Stomach (tissue), 9 donors: ENCODE data around the gene CELA3B. TPM values are rescaled to one million over a fixed set of nuclear protein-coding genes. Genes with fewer than 3 reads are reported as not detected.

ENCODE experiments used
- DNase-seq, 2 donors: peaks; one replicate each; pipeline versions ENCODE4 v3.0.0 to v3.0.0-alpha.2; 2013 to 2019
- H3K27ac ChIP-seq, 5 donors: fragments of 200-600 bp in 4 of 5; sonication (generic) in 4 of 5; one replicate each; pipeline ENCODE4 v1.5.1; 2013 to 2019; ENCODE audit warnings: mild to moderate bottlenecking in 1 of 5, moderate library complexity in 1 of 5
- H3K27me3 ChIP-seq, 3 donors: fragments of 200-600 bp; sonication (generic); one replicate each; pipeline ENCODE4 v1.5.1; 2017 to 2019; ENCODE audit warnings: mixed run types in 1 of 3
- H3K36me3 ChIP-seq, 4 donors: fragments of 200-600 bp; sonication (generic); 1 replicate in 3 of 4; 2 replicates in 1 of 4; pipeline ENCODE4 v1.5.1; 2016 to 2019
- H3K4me1 ChIP-seq, 4 donors: fragments of 200-600 bp; sonication (generic); one replicate each; pipeline ENCODE4 v1.5.1; 2016 to 2019
- H3K4me3 ChIP-seq, 4 donors: fragments of 200-600 bp; sonication (generic) in 3 of 4; one replicate each; pipeline ENCODE4 v1.5.1; 2016 to 2019; ENCODE audit warnings: mild to moderate bottlenecking in 1 of 4
- H3K9me3 ChIP-seq, 4 donors: fragments of 200-600 bp; sonication (generic); one replicate each; pipeline ENCODE4 v1.5.1; 2016 to 2019
- EP300 ChIP-seq: sonication (generic); formaldehyde crosslinking; IDR thresholded peaks from one replicate; pipeline ENCODE4 v1.6.1; 2017; ENCODE audit warnings: antibody characterized with exemption
- POLR2A ChIP-seq, 4 donors: fragments of 450-650 bp; IDR thresholded peaks; one replicate each; pipeline ENCODE4 v1.6.1; 2016; ENCODE audit warnings: antibody characterized with exemption in 4 of 4, control low read depth in 2 of 4, mild to moderate bottlenecking in 1 of 4, moderate library complexity in 1 of 4
- POLR2AphosphoS5 ChIP-seq, 3 donors: sonication (generic); formaldehyde crosslinking; IDR thresholded peaks; one replicate each; pipeline ENCODE4 v1.6.1; 2016; ENCODE audit warnings: antibody characterized with exemption in 3 of 3
- WGBS, 5 donors: extraction: QIAGEN DNeasy Blood & Tissue Kit in 3 of 5; methylation state at CpG; one replicate each; pipeline versions ENCODE4 v1.1.5 to v1.1.7; 2013 to 2018; 5-methylcytosine and 5-hydroxymethylcytosine counted together
- intact Hi-C: fragments of 100-400 bp; cut with DNase I; formaldehyde crosslinking; loops from one replicate; pipeline ENCODE4 v1.15.1; 2023; ENCODE audit warnings: low total_unique reads
- polyA plus RNA-seq, 3 donors: library from polyadenylated mRNA; stranded (reverse); fragments of 200-250 nt; gene quantifications; one replicate each; pipeline ENCODE4 v1.2.3, GENCODE V29; 2013
- total RNA-seq, 5 donors: library from RNA; depleted of rRNA; stranded (reverse); fragments of >200 nt; gene quantifications; one replicate each; pipeline versions ENCODE4 v1.1.0 to v1.2.3, GENCODE V29; 2014 to 2016
- TF ChIP-seq, protein P1 (sequence below), 7 experiments: fragments of 450-650 bp in 4 of 7; fragments of 200-600 bp in 3 of 7; sonication (generic) in 3 of 7; IDR thresholded peaks; one replicate each; pipeline ENCODE4 v1.5.1; 2016 to 2019; ENCODE audit warnings: antibody characterized with exemption in 7 of 7, control low read depth in 2 of 7, mild to moderate bottlenecking in 1 of 7
- donor health status: healthy with polysubstance abuse.
- donor health status: Bipolar disorder and iron deficiency.
- donor health status: healthy.

The CELA3B gene
- total and polyA plus RNA-seq, 8 donors, result 6.1 to 84.3 (median 28.2) TPM; not detected in 4

DNA sequence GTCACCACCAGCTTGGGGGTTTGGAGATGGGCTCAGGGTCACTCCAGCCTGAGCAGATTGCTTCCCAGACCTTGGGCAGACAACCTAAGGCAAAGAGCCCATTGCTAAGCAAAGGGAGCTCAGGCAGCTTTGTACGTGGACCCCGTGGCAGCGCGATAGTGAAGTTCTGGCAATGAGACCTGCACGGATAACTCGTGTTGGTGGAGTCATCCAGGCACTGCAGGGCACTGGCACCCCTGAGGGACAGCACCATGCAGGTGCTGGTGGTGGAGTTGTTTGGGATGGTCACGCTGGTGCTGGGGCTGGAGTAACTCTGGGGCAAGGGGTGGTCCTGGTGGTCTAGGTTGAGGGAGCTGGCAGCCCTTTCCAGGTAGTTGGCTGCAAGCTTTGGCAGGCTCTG is 26.1 kb upstream of the CELA3B start:
- H3K4me3 ChIP-seq, result no peak overlapping the region
- WGBS, 5 donors, result 92 to 98% (median 94%) methylated on average over 7 of the region's 7 CpGs
- intact Hi-C loops, result no loop called here
- H3K27me3 ChIP-seq, result no peaks in the 10 kb centered on the region
- no peaks in the 10 kb centered on the region for H3K9me3 ChIP-seq
- no peak overlapping the region for H3K27ac ChIP-seq
- H3K36me3 ChIP-seq, result no peaks in the 10 kb centered on the region
- TF ChIP-seq, protein P1, sequence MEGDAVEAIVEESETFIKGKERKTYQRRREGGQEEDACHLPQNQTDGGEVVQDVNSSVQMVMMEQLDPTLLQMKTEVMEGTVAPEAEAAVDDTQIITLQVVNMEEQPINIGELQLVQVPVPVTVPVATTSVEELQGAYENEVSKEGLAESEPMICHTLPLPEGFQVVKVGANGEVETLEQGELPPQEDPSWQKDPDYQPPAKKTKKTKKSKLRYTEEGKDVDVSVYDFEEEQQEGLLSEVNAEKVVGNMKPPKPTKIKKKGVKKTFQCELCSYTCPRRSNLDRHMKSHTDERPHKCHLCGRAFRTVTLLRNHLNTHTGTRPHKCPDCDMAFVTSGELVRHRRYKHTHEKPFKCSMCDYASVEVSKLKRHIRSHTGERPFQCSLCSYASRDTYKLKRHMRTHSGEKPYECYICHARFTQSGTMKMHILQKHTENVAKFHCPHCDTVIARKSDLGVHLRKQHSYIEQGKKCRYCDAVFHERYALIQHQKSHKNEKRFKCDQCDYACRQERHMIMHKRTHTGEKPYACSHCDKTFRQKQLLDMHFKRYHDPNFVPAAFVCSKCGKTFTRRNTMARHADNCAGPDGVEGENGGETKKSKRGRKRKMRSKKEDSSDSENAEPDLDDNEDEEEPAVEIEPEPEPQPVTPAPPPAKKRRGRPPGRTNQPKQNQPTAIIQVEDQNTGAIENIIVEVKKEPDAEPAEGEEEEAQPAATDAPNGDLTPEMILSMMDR (IDR thresholded peaks at IDR 0.05), result no peak
- TF ChIP-seq POLR2A (IDR thresholded peaks at IDR 0.05) (no peak), POLR2AphosphoS5 (IDR thresholded peaks at IDR 0.05) (no peak), EP300 (no peak)
- H3K4me1 ChIP-seq, result peaks cover 3 to 9% (median 6%) of the 10 kb centered on the region in 4 donors
- no peak for DNase-seq

DNA sequence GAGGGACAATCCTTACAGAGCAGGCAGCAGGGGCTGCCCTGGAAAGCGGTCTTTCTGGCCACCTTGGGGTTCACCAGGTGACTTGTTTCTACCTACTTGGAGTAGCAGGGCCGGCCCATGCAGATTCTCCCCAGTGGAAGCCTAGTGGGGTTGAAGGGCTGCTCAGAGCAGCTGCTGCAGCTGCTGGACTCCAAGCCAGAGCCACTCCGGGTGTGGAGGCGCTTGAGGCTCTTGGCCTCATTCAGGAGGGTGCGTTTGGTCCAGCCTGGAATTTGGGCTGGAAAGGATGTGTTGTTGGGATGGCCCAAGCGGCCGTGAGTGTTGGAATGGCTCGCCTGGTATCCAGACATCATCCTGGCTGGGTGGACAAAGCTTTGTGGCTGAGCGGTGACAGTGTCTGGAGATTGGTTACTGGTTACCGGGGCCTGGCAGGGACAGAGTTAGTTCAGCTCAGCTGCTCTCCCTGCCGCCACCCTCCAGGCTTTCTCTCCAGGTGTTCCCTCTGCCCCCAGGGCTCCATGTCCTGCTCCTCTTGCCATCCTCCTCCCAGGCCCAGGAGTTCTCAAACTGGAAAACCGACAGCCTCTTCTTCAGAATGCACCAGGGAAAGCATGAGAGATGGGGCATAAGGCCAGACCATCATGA is 25.5 kb upstream of the CELA3B start:
- H3K27me3 ChIP-seq, result no peaks in the 10 kb centered on the region
- TF ChIP-seq POLR2A (IDR thresholded peaks at IDR 0.05) (no peak), EP300 (no peak), POLR2AphosphoS5 (IDR thresholded peaks at IDR 0.05) (no peak)
- TF ChIP-seq, protein P1 (IDR thresholded peaks at IDR 0.05), result no peak
- H3K4me1 ChIP-seq, result peaks cover 10 to 15% (median 12%) of the 10 kb centered on the region in 4 donors
- no peaks in the 10 kb centered on the region for H3K36me3 ChIP-seq
- intact Hi-C loops, result no loop called here
- 71 to 90% (median 85%) methylated on average over 9 to 12 of the region's 12 CpGs for WGBS, 5 donors
- no peak overlapping the region for H3K27ac ChIP-seq
- no peak overlapping the region for H3K4me3 ChIP-seq
- DNase-seq, result no peak
- no peaks in the 10 kb centered on the region for H3K9me3 ChIP-seq

DNA sequence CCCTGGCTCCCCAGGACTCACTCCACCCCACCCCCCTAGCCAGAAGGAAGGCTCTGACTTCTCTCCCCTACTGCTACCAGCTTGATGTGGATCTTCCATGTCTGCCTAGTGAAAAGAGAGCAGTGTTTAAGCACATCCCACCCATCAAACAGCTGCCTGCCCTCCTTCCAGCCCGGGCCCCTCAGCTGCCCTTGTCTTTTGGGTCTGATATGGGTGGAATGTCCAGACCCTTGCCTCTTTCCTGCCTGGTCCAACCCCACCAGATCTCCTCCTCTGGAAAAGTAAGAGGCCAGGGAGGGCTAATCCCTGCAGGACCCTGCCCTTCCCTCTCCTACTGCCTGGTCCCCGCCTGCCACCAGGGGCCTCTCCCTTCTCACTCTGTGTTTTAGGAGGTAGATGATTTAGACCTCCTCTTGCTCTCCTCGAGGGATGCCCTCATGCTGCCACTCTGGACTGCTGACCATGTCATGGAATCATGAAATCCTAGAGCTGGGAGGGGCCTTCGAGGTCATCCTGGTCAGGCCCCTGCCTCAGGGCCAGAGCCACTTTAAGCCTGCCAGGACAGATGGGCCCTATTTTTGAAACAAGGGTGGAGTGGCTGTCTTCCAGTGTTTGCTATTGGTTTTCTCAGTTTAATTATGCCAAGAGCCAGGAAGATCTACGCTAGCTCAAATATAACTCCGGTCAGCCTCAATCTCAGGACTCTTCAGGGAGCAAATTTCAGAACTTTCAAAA is 23.9 kb upstream of the CELA3B start:
- peak overlapping the region in 1 of 5 donors; percentile 1 for H3K27ac ChIP-seq
- DNase-seq, result no peak
- H3K36me3 ChIP-seq, result no peaks in the 10 kb centered on the region
- peaks cover 25 to 29% (median 26%) of the 10 kb centered on the region in 4 donors for H3K4me1 ChIP-seq
- no peak for TF ChIP-seq EP300
- TF ChIP-seq POLR2A (IDR thresholded peaks at IDR 0.05), result no peak
- no peak for TF ChIP-seq POLR2AphosphoS5 (IDR thresholded peaks at IDR 0.05)
- TF ChIP-seq, protein P1 (IDR thresholded peaks at IDR 0.05), result no peak
- H3K9me3 ChIP-seq, result no peaks in the 10 kb centered on the region
- H3K4me3 ChIP-seq, result no peak overlapping the region
- 78 to 86% (median 82%) methylated on average over 6 of the region's 6 CpGs for WGBS, 5 donors
- intact Hi-C loops, result no loop called here
- H3K27me3 ChIP-seq, result no peaks in the 10 kb centered on the region

DNA sequence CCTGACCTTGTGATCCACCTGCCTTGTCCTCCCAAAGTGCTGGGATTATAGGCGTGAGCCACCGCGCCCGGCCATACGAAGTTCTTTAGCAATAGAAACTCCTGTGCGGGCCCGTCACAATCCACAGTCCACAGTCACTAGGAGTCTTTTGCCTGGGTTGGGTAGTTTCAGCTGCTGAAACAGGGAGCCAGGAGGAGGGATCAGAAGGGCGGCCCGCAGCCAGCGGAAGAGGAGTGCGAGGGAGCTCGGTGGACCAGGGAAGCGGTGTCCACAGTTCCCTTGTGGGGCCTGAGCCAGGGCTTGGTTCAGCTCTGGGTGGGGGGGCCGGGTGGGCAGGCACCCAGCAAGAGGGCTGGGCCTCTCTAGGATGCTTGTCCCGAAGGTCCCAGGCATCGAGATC is 21.8 kb upstream of the CELA3B start:
- Histone ChIP-seq H3K4me1 (peaks cover 26 to 35% (median 31%) of the 10 kb centered on the region in 4 donors), H3K27ac (peak overlapping the region; percentile 64 to 79 (median 75)), H3K9me3 (no peaks in the 10 kb centered on the region), H3K27me3 (no peaks in the 10 kb centered on the region), H3K36me3 (no peaks in the 10 kb centered on the region), H3K4me3 (no peak overlapping the region)
- 64 to 81% (median 71%) methylated on average over 13 to 16 of the region's 16 CpGs for WGBS, 5 donors
- TF ChIP-seq EP300, result no peak
- TF ChIP-seq POLR2AphosphoS5 (IDR thresholded peaks at IDR 0.05), result no peak
- TF ChIP-seq, protein P1 (IDR thresholded peaks at IDR 0.05), result no peak
- no peak for TF ChIP-seq POLR2A (IDR thresholded peaks at IDR 0.05)
- peak in 1 of 2 donors; percentile 51 for DNase-seq
- intact Hi-C loops, result no loop called here
